Lung (tissue), 12 donors: ENCODE results near the gene CENPS. TPM values are rescaled to one million over a fixed set of nuclear protein-coding genes. Genes with fewer than 3 reads are reported as not detected.
"Not testable (repeated sequence)": the region's sequence is repeated elsewhere in the genome, so short reads cannot be mapped to it uniquely, and the experiment has no call there.

ENCODE experiments used
- ATAC-seq: fragments of 200-7000 bp; cut with Tn5 transposase; one replicate; pipeline ENCODE4 v1.9.1; 2020; ENCODE audit warnings: moderate number of reproducible peaks; ENCODE audit not compliant: insufficient read depth, low FRiP score
- DNase-seq, 3 donors: peaks; one replicate each; pipeline ENCODE4 v3.0.0-alpha.2; 2013 to 2017
- H3K27ac ChIP-seq, 2 donors: one replicate each; pipeline ENCODE4 v1.5.1; 2013; ENCODE audit warnings: mild to moderate bottlenecking in 2 of 2, moderate library complexity in 2 of 2, control low read depth in 1 of 2, inconsistent platforms in 1 of 2, low read depth in 1 of 2, low read length in 1 of 2
- H3K27me3 ChIP-seq, 3 donors: one replicate each; pipeline ENCODE4 v1.5.1; 2013; ENCODE audit warnings: low read length in 2 of 3; ENCODE audit not compliant: control insufficient read depth in 3 of 3, insufficient read depth in 3 of 3
- H3K36me3 ChIP-seq, 4 donors: one replicate each; pipeline ENCODE4 v1.5.1; 2013; ENCODE audit warnings: low read length in 4 of 4, mild to moderate bottlenecking in 1 of 4, moderate library complexity in 1 of 4; ENCODE audit not compliant: control insufficient read depth in 4 of 4, insufficient read depth in 4 of 4
- H3K4me1 ChIP-seq, 5 donors: one replicate each; pipeline ENCODE4 v1.5.1; 2013; ENCODE audit warnings: low read length in 5 of 5, mild to moderate bottlenecking in 2 of 5, moderate library complexity in 1 of 5; ENCODE audit not compliant: control insufficient read depth in 5 of 5, insufficient read depth in 5 of 5
- H3K4me3 ChIP-seq: one replicate; pipeline ENCODE4 v1.5.1; 2013; ENCODE audit warnings: mild to moderate bottlenecking, control low read depth, moderate library complexity
- H3K9ac ChIP-seq, 2 donors: one replicate each; pipeline ENCODE4 v1.5.1; 2013; ENCODE audit warnings: low read length in 2 of 2, control low read depth in 1 of 2; ENCODE audit not compliant: insufficient read depth in 1 of 2
- H3K9me3 ChIP-seq, 4 donors: one replicate each; pipeline ENCODE4 v1.5.1; 2013; ENCODE audit warnings: low read length in 3 of 4, mild to moderate bottlenecking in 1 of 4, moderate library complexity in 1 of 4; ENCODE audit not compliant: control insufficient read depth in 4 of 4, insufficient read depth in 3 of 4
- WGBS, 2 donors: extraction: QIAGEN DNeasy Blood & Tissue Kit; methylation state at CpG; one replicate each; pipeline ENCODE4 v1.1.7; 2013; 5-methylcytosine and 5-hydroxymethylcytosine counted together
- polyA plus RNA-seq, 2 donors: library from polyadenylated mRNA; stranded (reverse); fragments of 200-250 nt; gene quantifications; one replicate each; pipeline ENCODE4 v1.2.1, GENCODE V29; 2013
- total RNA-seq, 2 donors: library from RNA; depleted of rRNA in 1 of 2; stranded (reverse); fragments of >200 nt in 1 of 2; gene quantifications; one replicate each; pipeline ENCODE4 v1.2.1, GENCODE V29; 2014 to 2021
- TF ChIP-seq, protein P1 (sequence below): IDR thresholded peaks from 2 replicates; pipeline ENCODE4 v1.5.1; 2012; ENCODE audit warnings: mild to moderate bottlenecking; ENCODE audit errors: control extremely low read depth, extremely low read depth
- donor health status: control.
- donor health status: control.
- donor health status: Bipolar disorder and iron deficiency.
- donor health status: healthy.
- donor health status: DM: yes; HTN: yes; CAD: no.

The CENPS gene
- total and polyA plus RNA-seq, 4 donors, result 12.5 to 21.0 (median 17.5) TPM

DNA sequence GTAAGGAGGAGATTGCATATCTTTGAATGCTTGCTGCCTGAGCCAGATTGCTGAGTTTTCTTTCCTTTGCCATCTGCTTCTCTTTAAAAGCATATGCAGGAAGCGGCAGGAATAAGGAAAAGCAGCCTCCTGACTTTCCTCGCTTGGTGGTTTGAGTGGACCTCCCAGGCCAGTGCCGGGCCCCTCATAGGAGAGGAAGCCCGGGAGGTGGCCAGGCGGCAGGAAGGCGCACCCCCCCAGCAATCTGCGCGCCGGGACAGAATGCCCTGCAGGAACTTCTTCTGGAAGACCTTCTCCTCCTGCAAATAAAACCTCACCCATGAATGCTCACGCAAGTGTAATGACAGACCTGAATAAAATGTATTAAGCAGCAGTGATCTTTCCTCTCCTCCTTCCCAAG is 21.1 kb downstream of the CENPS start:
- ATAC-seq (no peak), DNase-seq (peak in 2 of 3 donors; percentile 34 to 61)
- Histone ChIP-seq H3K36me3 (no peaks in the 10 kb centered on the region), H3K4me1 (peaks cover 0 to 18% (median 0%) of the 10 kb centered on the region in 5 donors), H3K27ac (no peak overlapping the region), H3K9ac (no peak overlapping the region), H3K4me3 (no peak overlapping the region), H3K9me3 (peaks cover 0 to 3% (median 0%) of the 10 kb centered on the region in 4 donors), H3K27me3 (no peaks in the 10 kb centered on the region)
- 9 to 10% methylated on average over 10 of the region's 10 CpGs for WGBS, 2 donors
- TF ChIP-seq, protein P1, sequence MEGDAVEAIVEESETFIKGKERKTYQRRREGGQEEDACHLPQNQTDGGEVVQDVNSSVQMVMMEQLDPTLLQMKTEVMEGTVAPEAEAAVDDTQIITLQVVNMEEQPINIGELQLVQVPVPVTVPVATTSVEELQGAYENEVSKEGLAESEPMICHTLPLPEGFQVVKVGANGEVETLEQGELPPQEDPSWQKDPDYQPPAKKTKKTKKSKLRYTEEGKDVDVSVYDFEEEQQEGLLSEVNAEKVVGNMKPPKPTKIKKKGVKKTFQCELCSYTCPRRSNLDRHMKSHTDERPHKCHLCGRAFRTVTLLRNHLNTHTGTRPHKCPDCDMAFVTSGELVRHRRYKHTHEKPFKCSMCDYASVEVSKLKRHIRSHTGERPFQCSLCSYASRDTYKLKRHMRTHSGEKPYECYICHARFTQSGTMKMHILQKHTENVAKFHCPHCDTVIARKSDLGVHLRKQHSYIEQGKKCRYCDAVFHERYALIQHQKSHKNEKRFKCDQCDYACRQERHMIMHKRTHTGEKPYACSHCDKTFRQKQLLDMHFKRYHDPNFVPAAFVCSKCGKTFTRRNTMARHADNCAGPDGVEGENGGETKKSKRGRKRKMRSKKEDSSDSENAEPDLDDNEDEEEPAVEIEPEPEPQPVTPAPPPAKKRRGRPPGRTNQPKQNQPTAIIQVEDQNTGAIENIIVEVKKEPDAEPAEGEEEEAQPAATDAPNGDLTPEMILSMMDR, result no peak

DNA sequence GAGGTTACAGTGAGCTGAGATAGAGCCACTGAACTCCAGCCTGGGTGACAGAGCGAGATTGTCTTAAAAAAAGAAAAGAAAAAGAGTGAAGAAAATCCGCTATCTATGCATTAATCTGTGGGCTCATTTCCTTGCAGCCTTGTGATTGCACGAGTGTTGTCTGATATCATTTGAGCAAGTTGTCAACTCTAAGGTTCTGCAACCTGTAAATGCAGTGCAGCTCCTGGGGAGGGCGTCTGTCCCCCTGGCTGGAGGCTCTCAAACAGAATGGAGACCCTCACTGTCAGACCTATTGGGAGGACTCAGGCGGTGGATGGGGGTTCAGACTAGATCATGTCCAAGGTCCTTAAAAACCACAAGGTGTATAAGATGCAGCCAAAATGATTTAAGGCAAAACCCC is 25.8 kb downstream of the CENPS start:
- Histone ChIP-seq H3K36me3 (peaks cover 0 to 3% (median under 1%) of the 10 kb centered on the region in 4 donors), H3K27ac (no peak overlapping the region), H3K4me1 (peaks cover 0 to 7% (median 0%) of the 10 kb centered on the region in 5 donors), H3K9me3 (no peaks in the 10 kb centered on the region), H3K27me3 (no peaks in the 10 kb centered on the region), H3K9ac (no peak overlapping the region), H3K4me3 (no peak overlapping the region)
- no peak for DNase-seq
- TF ChIP-seq, protein P1, result no peak
- WGBS, 2 donors, result 87 to 90% methylated on average over 5 of the region's 5 CpGs
- ATAC-seq, result no peak

DNA sequence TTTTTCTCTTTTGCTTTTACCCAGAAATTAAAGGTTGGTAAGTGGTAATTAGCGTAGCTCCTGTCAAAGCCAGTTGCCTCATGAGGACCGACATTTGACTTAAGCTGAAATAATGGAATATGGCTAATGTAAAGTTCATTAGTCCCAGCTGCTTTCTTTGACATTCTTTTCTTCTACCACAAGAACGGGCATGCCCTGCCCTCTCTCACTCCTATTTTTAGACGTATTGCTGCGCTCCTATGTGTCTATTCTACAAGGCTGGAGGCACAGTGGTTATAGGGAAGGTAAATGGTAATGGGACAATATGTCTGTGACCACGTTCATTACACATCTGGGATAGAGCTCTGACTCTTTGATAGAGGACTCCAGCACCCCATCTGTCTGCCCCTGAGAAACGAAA is 26.4 kb downstream of the CENPS start:
- DNase-seq (no peak), ATAC-seq (no peak)
- H3K4me3 ChIP-seq, result no peak overlapping the region
- TF ChIP-seq, protein P1, result no peak
- no peaks in the 10 kb centered on the region for H3K27me3 ChIP-seq
- H3K9me3 ChIP-seq, result no peaks in the 10 kb centered on the region
- peaks cover 0 to 9% (median 4%) of the 10 kb centered on the region in 4 donors for H3K36me3 ChIP-seq
- H3K9ac ChIP-seq, result no peak overlapping the region
- no peak overlapping the region for H3K27ac ChIP-seq
- 83% methylated on average over 7 of the region's 7 CpGs for WGBS, 2 donors
- H3K4me1 ChIP-seq, result peaks cover 0 to 3% (median 0%) of the 10 kb centered on the region in 5 donors

DNA sequence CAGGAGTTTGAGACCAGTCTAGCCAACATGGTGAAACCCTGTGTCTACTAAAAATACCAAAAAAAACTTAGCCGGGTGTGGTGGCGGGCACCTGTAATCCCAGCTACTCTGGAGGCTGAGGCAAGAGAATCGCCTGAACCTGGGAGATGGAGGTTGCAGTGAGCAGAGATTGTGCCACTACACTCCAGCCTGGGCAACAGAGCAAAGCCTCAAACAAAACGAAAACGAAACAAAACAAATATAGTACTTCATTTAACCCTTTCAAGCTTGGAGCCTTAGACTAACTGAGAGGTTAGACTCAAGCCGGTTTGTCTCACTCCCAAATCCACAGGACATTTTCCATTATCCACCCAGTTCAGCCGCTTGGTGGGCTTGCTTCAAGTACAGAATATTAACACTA is 27.2 kb downstream of the CENPS start:
- H3K27me3 ChIP-seq, DNase-seq, ATAC-seq, H3K9me3 ChIP-seq, H3K4me1 ChIP-seq, H3K9ac ChIP-seq, H3K4me3 ChIP-seq: not testable (repeated sequence)
- Histone ChIP-seq H3K27ac (peak overlapping the region in 1 of 2 donors; percentile 1), H3K36me3 (peaks cover 0 to 11% (median 4%) of the 10 kb centered on the region in 4 donors)
- 55 to 72% methylated on average over 7 of the region's 7 CpGs for WGBS, 2 donors
